Measurements from ENCODE around the gene COL6A3. TPM values are rescaled to one million over a fixed set of nuclear protein-coding genes. Genes with fewer than 3 reads are reported as not detected.

The COL6A3 gene
- total RNA-seq, 3 donors from 2014 or later: 20.9 to 235 (median 194) TPM

DNA sequence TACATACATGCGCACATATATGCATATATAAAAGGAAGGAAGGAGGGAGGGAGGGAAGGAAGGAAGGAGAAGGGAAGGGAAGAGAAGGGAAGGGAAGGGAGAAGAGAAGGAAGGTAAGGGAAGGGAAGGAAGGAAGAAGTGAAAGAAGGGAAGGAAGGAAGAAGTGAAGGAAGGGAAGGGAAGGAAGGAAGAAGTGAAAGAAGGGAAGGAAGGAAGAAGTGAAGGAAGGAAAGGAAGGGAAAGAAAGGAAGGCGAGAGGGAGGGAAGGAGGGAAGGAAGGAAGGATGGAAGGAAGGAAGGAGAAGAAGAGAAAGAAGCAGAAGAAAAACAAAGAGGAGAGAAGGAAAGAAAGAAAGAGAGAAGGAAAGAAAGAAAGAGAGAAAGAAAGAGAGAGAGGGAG lies 16.9 kb downstream of the COL6A3 start:
- intact Hi-C loops (cut with DNase I, micrococcal nuclease): no loop called here
- ATAC-seq (no peak), DNase-seq (no peak)
- Histone ChIP-seq H3K4me1 (ENCODE audit: low read depth) (no peaks in the 10 kb centered on the region), H3K36me3 (ENCODE audit: low read depth) (no peaks in the 10 kb centered on the region), H3K9me3 (no peaks in the 10 kb centered on the region), H3K4me3 (no peak overlapping the region)
- TF ChIP-seq, protein P1, sequence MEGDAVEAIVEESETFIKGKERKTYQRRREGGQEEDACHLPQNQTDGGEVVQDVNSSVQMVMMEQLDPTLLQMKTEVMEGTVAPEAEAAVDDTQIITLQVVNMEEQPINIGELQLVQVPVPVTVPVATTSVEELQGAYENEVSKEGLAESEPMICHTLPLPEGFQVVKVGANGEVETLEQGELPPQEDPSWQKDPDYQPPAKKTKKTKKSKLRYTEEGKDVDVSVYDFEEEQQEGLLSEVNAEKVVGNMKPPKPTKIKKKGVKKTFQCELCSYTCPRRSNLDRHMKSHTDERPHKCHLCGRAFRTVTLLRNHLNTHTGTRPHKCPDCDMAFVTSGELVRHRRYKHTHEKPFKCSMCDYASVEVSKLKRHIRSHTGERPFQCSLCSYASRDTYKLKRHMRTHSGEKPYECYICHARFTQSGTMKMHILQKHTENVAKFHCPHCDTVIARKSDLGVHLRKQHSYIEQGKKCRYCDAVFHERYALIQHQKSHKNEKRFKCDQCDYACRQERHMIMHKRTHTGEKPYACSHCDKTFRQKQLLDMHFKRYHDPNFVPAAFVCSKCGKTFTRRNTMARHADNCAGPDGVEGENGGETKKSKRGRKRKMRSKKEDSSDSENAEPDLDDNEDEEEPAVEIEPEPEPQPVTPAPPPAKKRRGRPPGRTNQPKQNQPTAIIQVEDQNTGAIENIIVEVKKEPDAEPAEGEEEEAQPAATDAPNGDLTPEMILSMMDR (IDR thresholded peaks at IDR 0.05): no peak

DNA sequence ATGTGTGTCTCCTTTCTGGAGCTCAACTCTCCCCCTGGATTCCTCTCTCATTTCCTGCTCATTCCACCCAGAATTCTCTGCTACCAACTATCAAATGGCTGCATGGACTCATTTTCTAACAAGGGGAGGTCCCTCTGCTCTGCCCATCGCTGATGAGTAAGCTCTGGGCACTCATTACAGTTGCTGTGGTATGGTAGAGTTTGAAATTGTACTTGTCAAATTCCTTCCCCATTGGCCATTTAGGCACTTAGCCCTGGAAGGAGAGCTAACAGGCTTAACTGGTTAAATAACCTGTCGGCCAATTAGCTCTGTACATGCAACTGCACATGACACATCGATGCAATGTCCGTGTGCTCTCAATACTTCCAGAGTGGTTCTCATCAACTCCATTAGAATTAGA lies 20.4 kb downstream of the COL6A3 start:
- Histone ChIP-seq H3K4me3 (no peak overlapping the region), H3K4me1 (ENCODE audit: low read depth) (no peaks in the 10 kb centered on the region), H3K36me3 (ENCODE audit: low read depth) (no peaks in the 10 kb centered on the region), H3K9me3 (no peaks in the 10 kb centered on the region)
- ATAC-seq (no peak), DNase-seq (no peak)
- TF ChIP-seq, protein P1 (IDR thresholded peaks at IDR 0.05): no peak
- intact Hi-C loops (cut with DNase I, micrococcal nuclease): no loop called here

DNA sequence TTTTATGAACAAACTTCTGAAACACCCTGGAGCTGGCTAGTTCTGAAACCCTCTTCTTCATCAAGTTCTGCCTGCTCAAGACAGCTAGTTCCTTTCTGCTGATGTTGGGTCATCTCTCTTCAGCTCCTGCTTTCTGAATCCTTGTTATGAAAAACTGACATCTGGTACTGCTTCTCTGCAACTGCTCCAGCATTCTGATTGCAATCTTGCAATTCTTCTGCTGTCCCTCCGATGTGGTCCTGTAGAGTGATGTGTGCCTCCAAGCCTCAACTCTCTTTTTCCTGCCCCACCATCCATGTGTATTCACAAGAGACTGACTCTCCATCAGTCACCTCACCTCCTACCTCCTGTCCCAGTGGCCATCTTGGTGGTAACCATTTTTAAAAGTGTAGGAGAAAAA lies 21.8 kb downstream of the COL6A3 start:
- no peak for ATAC-seq
- Histone ChIP-seq H3K9me3 (no peaks in the 10 kb centered on the region), H3K4me3 (no peak overlapping the region), H3K36me3 (ENCODE audit: low read depth) (no peaks in the 10 kb centered on the region), H3K4me1 (ENCODE audit: low read depth) (no peaks in the 10 kb centered on the region)
- intact Hi-C loops (cut with DNase I, micrococcal nuclease): no loop called here
- TF ChIP-seq, protein P1 (IDR thresholded peaks at IDR 0.05): no peak
- no peak for DNase-seq

DNA sequence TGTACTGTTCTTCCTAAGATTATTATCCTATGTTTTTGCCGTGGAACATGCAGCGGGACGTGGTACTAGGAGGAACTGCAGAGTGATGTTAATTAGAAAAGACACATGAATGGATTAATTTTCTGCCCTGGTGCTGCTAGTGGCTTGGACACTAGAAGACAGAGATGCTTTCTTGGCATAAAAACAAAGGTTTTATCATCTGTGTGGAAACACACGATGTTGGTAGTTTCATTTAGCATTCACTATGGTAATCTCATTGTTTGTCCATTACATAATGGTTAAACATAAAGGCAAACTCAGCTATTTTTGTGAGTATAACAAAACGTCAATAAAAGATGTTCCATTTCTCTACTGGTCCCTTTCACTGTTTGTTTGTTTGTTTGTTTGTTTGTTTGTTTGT lies 22.8 kb downstream of the COL6A3 start:
- Histone ChIP-seq H3K4me3 (no peak overlapping the region), H3K9me3 (no peaks in the 10 kb centered on the region), H3K36me3 (ENCODE audit: low read depth) (no peaks in the 10 kb centered on the region), H3K4me1 (ENCODE audit: low read depth) (no peaks in the 10 kb centered on the region)
- DNase-seq: no peak
- no peak for ATAC-seq
- TF ChIP-seq, protein P1 (IDR thresholded peaks at IDR 0.05): no peak
- intact Hi-C loops (cut with DNase I, micrococcal nuclease): no loop called here

GRCh38 chr2:237390235-237390634 lies 23.7 kb downstream of the COL6A3 start:
- Histone ChIP-seq H3K36me3 (ENCODE audit: low read depth) (no peaks in the 10 kb centered on the region), H3K4me3 (no peak overlapping the region), H3K4me1 (ENCODE audit: low read depth) (no peaks in the 10 kb centered on the region), H3K9me3 (no peaks in the 10 kb centered on the region)
- TF ChIP-seq, protein P1 (IDR thresholded peaks at IDR 0.05): no peak
- ATAC-seq (no peak), DNase-seq (no peak)
- intact Hi-C loops (cut with DNase I, micrococcal nuclease): no loop called here

DNA sequence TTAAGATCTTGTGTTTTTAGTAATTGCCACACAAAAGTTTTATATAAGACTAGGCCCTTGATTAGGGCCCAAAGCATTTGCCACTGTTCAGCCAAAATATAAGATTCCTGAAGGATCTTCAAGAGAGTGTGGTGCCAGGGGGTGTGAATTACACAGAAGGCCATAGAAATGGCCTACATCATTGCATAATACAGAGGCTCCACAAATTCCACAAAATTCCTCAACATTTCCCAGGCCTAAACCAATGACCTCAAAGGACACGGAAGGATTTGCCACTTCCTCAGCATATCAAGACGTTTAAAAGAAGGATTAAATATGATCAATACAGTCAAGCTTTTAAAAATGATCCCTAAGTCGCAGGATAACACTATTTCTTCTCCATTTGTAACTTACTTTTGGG lies 24.1 kb downstream of the COL6A3 start:
- Histone ChIP-seq H3K4me3 (no peak overlapping the region), H3K9me3 (no peaks in the 10 kb centered on the region), H3K36me3 (ENCODE audit: low read depth) (no peaks in the 10 kb centered on the region), H3K4me1 (ENCODE audit: low read depth) (no peaks in the 10 kb centered on the region)
- intact Hi-C loops (cut with DNase I, micrococcal nuclease): no loop called here
- ATAC-seq (no peak), DNase-seq (no peak)
- TF ChIP-seq, protein P1 (IDR thresholded peaks at IDR 0.05): no peak
